Measurements from ENCODE around the gene FOXC1.

Gene FOXC1

GRCh38 chr6:1645466-1646185 lies 35.9 kb downstream of the FOXC1 start:
- no peak for ATAC-seq (ENCODE audit: low read depth)
- no peak overlapping the region for H3K4me3 ChIP-seq (ENCODE audit: severe bottlenecking)
- H3K27ac ChIP-seq (ENCODE audit: poor library complexity, severe bottlenecking) = no peak overlapping the region
- no peaks in the 10 kb centered on the region for H3K9me3 ChIP-seq (ENCODE audit: severe bottlenecking)
- no peak for TF ChIP-seq CTCF (IDR thresholded peaks at IDR 0.05; ENCODE audit: poor library complexity, severe bottlenecking)
- H3K36me3 ChIP-seq (ENCODE audit: low read depth) = no peaks in the 10 kb centered on the region
- DNase-seq (ENCODE audit: low spot score) = no peak
- peaks cover 10% of the 10 kb centered on the region for H3K4me1 ChIP-seq (ENCODE audit: insufficient read depth, poor library complexity, severe bottlenecking)
- no peaks in the 10 kb centered on the region for H3K27me3 ChIP-seq (ENCODE audit: insufficient read depth, poor library complexity, severe bottlenecking)

GRCh38 chr6:1651362-1651761 lies 41.6 kb downstream of the FOXC1 start:
- Histone ChIP-seq H3K4me1 (ENCODE audit: insufficient read depth, poor library complexity, severe bottlenecking) (no peaks in the 10 kb centered on the region), H3K27me3 (ENCODE audit: insufficient read depth, poor library complexity, severe bottlenecking) (no peaks in the 10 kb centered on the region), H3K36me3 (ENCODE audit: low read depth) (no peaks in the 10 kb centered on the region), H3K4me3 (ENCODE audit: severe bottlenecking) (no peak overlapping the region), H3K27ac (ENCODE audit: poor library complexity, severe bottlenecking) (no peak overlapping the region), H3K9me3 (ENCODE audit: severe bottlenecking) (no peaks in the 10 kb centered on the region)
- ATAC-seq (ENCODE audit: low read depth) (no peak), DNase-seq (ENCODE audit: low spot score) (no peak)
- no peak for TF ChIP-seq CTCF (IDR thresholded peaks at IDR 0.05; ENCODE audit: poor library complexity, severe bottlenecking)

GRCh38 chr6:1652842-1653241 lies 43.1 kb downstream of the FOXC1 start:
- H3K4me3 ChIP-seq (ENCODE audit: severe bottlenecking) = no peak overlapping the region
- DNase-seq (ENCODE audit: low spot score) (no peak), ATAC-seq (ENCODE audit: low read depth) (no peak)
- H3K36me3 ChIP-seq (ENCODE audit: low read depth) = no peaks in the 10 kb centered on the region
- H3K27ac ChIP-seq (ENCODE audit: poor library complexity, severe bottlenecking) = no peak overlapping the region
- TF ChIP-seq CTCF (IDR thresholded peaks at IDR 0.05; ENCODE audit: poor library complexity, severe bottlenecking) = no peak
- H3K27me3 ChIP-seq (ENCODE audit: insufficient read depth, poor library complexity, severe bottlenecking) = no peaks in the 10 kb centered on the region
- H3K9me3 ChIP-seq (ENCODE audit: severe bottlenecking) = no peaks in the 10 kb centered on the region
- no peaks in the 10 kb centered on the region for H3K4me1 ChIP-seq (ENCODE audit: insufficient read depth, poor library complexity, severe bottlenecking)

GRCh38 chr6:1654054-1654453 lies 44.3 kb downstream of the FOXC1 start:
- Histone ChIP-seq H3K9me3 (ENCODE audit: severe bottlenecking) (no peaks in the 10 kb centered on the region), H3K4me3 (ENCODE audit: severe bottlenecking) (no peak overlapping the region), H3K27ac (ENCODE audit: poor library complexity, severe bottlenecking) (no peak overlapping the region), H3K36me3 (ENCODE audit: low read depth) (no peaks in the 10 kb centered on the region), H3K27me3 (ENCODE audit: insufficient read depth, poor library complexity, severe bottlenecking) (no peaks in the 10 kb centered on the region), H3K4me1 (ENCODE audit: insufficient read depth, poor library complexity, severe bottlenecking) (no peaks in the 10 kb centered on the region)
- TF ChIP-seq CTCF (IDR thresholded peaks at IDR 0.05; ENCODE audit: poor library complexity, severe bottlenecking) = no peak
- DNase-seq (ENCODE audit: low spot score) = no peak
- no peak for ATAC-seq (ENCODE audit: low read depth)

GRCh38 chr6:1657116-1657770 lies 47.5 kb downstream of the FOXC1 start:
- H3K27me3 ChIP-seq (ENCODE audit: insufficient read depth, poor library complexity, severe bottlenecking) = no peaks in the 10 kb centered on the region
- H3K4me1 ChIP-seq (ENCODE audit: insufficient read depth, poor library complexity, severe bottlenecking) = no peaks in the 10 kb centered on the region
- no peaks in the 10 kb centered on the region for H3K9me3 ChIP-seq (ENCODE audit: severe bottlenecking)
- TF ChIP-seq CTCF (IDR thresholded peaks at IDR 0.05; ENCODE audit: poor library complexity, severe bottlenecking) = no peak
- H3K4me3 ChIP-seq (ENCODE audit: severe bottlenecking) = no peak overlapping the region
- no peak overlapping the region for H3K27ac ChIP-seq (ENCODE audit: poor library complexity, severe bottlenecking)
- no peaks in the 10 kb centered on the region for H3K36me3 ChIP-seq (ENCODE audit: low read depth)
- DNase-seq (ENCODE audit: low spot score) (no peak), ATAC-seq (ENCODE audit: low read depth) (no peak)
